Neural progenitor cell (in vitro differentiated cells): ENCODE data around the gene ECT2L. TPM values are rescaled to one million over a fixed set of nuclear protein-coding genes. Genes with fewer than 3 reads are reported as not detected.
A peak's percentile ranks its signal among the peaks of the same experiment; 100 is the strongest.

Source experiments
- DNase-seq: peaks from one replicate; pipeline ENCODE4 v3.0.0-alpha.2; 2016; ENCODE audit warnings: low spot score
- H2AFZ ChIP-seq: fragments of 200-600 bp; sonication (generic); replicated peaks from 2 replicates; pipeline ENCODE4 v1.6.1; 2016; ENCODE audit warnings: antibody characterized with exemption
- H3F3A ChIP-seq: fragments of 200-600 bp; sonication (generic); 2 replicates; pipeline ENCODE4 v1.6.1; 2016; ENCODE audit warnings: antibody characterized with exemption, low read depth
- H3K27ac ChIP-seq: fragments of 200-600 bp; sonication (generic); 2 replicates; pipeline ENCODE4 v1.5.1; 2016; ENCODE audit warnings: mild to moderate bottlenecking
- H3K27me3 ChIP-seq: fragments of 200-600 bp; sonication (generic); 2 replicates; pipeline ENCODE4 v1.6.1; 2016; ENCODE audit warnings: mild to moderate bottlenecking, moderate library complexity
- H3K36me3 ChIP-seq: fragments of 200-600 bp; sonication (generic); 2 replicates; pipeline ENCODE4 v1.5.1; 2016
- H3K4me1 ChIP-seq: fragments of 200-600 bp; sonication (generic); 2 replicates; pipeline ENCODE4 v1.6.1; 2016; ENCODE audit warnings: mixed run types
- H3K4me2 ChIP-seq: fragments of 200-600 bp; sonication (generic); 2 replicates; pipeline ENCODE4 v1.6.1; 2016
- H3K4me3 ChIP-seq: fragments of 200-600 bp; sonication (generic); 2 replicates; pipeline ENCODE4 v1.5.1; 2016
- H3K79me2 ChIP-seq: fragments of 200-600 bp; sonication (generic); 2 replicates; pipeline ENCODE4 v1.6.1; 2016; ENCODE audit warnings: low read depth
- H3K9ac ChIP-seq: fragments of 200-600 bp; sonication (generic); 2 replicates; pipeline ENCODE4 v1.6.1; 2016
- H3K9me3 ChIP-seq: fragments of 200-600 bp; sonication (generic); 2 replicates; pipeline ENCODE4 v1.5.1; 2016; ENCODE audit warnings: low read depth
- H4K20me1 ChIP-seq: fragments of 200-600 bp; sonication (generic); 2 replicates; pipeline ENCODE4 v1.6.1; 2016; ENCODE audit warnings: low read depth
- H3K27ac Mint-ChIP-seq: 3 replicates; pipeline ENCODE4 v1.8.0; 2021; ENCODE audit warnings: mixed read lengths
- H3K27me3 Mint-ChIP-seq: 2 replicates; pipeline ENCODE4 v1.8.0; 2022; ENCODE audit warnings: low read depth, mild to moderate bottlenecking, inconsistent platforms, moderate library complexity, mixed read lengths; ENCODE audit not compliant: insufficient read depth
- H3K36me3 Mint-ChIP-seq: 3 replicates; pipeline ENCODE4 v1.8.0; 2021; ENCODE audit warnings: mixed read lengths
- H3K4me1 Mint-ChIP-seq: 3 replicates; pipeline ENCODE4 v1.8.0; 2021; ENCODE audit warnings: mixed read lengths
- H3K4me3 Mint-ChIP-seq: 3 replicates; pipeline ENCODE4 v1.8.0; 2021; ENCODE audit warnings: mild to moderate bottlenecking, moderate library complexity, mixed read lengths
- H3K9me3 Mint-ChIP-seq: 3 replicates; pipeline ENCODE4 v1.8.0; 2020; ENCODE audit warnings: mixed read lengths
- CTCF ChIP-seq: fragments of 200-600 bp; sonication (generic); IDR thresholded peaks from 2 replicates; pipeline ENCODE4 v1.5.1; 2017; ENCODE audit warnings: antibody characterized with exemption, mild to moderate bottlenecking
- EZH2 ChIP-seq: fragments of 200-600 bp; sonication (generic); IDR thresholded peaks from 2 replicates; pipeline ENCODE4 v1.6.1; 2017; ENCODE audit warnings: antibody characterized with exemption, mild to moderate bottlenecking, moderate library complexity
- EZH2phosphoT487 ChIP-seq: fragments of 200-600 bp; sonication (generic); IDR thresholded peaks from 2 replicates; pipeline ENCODE4 v1.6.1; 2017; ENCODE audit warnings: antibody characterized with exemption
- total RNA-seq: library from RNA; depleted of rRNA; stranded (reverse); fragments of >200 nt; gene quantifications from 2 replicates; pipeline ENCODE4 v1.2.3, GENCODE V29; 2015; ENCODE audit warnings: low replicate concordance

ECT2L gene
- total RNA-seq, 1 donor from 2014 or later = not detected

DNA sequence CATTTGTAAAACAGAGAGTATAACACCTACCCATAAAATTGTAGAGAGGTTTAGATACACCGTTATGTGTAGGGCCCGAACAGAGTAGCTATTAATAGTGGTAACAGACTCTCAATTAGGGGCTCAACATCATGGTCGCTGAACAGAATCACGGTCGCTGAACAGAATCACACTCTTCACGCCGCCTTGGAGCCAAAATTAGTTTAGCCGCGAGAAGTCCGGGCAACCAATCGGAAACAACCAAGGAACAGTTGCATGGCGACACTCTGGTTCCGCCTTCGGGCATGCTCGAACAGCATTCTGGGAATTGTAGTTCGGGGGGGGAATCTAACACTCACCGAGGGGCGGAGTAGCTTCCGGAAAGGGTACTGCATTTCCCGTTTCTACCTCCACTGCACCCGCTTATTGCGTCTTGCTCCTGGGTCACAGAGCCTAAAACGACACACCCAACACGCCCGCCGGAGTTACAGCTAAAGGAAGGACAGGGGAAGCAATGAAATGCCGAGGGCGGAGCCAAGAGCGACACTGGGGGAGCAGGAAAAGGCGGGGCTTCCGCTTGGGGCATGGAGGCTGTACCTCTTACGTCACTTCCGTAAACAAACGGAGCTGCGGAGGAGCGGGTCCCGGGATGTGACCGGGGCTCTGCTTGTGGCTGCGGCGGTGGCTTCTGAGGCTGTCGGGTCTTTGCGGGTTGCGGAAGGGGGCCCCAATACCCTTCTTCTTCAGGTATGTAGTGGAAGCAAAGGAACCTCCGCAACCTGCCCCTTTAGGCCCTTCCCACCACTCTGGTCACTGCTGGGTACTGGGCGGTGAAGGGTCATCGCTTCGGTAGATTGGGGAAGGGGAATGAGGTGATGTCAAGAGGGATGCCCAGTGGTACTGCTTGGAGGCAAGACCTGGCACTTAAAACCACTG, 22.5 kb upstream of the ECT2L start, which contains the start of gene CCDC28A:
CCDC28A (plus strand) TSS at position 593 of the 915 bp plus-strand sequence. CDS start 2,352 bp downstream, outside the sequence.
- peak within 1 kb of the TSS; percentile 100 for H3K27ac Mint-ChIP-seq
- Histone ChIP-seq H3F3A (no peaks in the 10 kb centered on the region), H3K36me3 (peaks cover 3% of the 10 kb centered on the region), H3K9me3 (no peaks in the 10 kb centered on the region), H3K79me2 (peaks cover 11% of the 10 kb centered on the region), H3K27me3 (no peaks in the 10 kb centered on the region), H2AFZ (peak within 1 kb of the TSS; percentile 100), H3K4me2 (peak within 1 kb of the TSS; percentile 95), H3K9ac (peak within 1 kb of the TSS; percentile 74), H4K20me1 (no peaks in the 10 kb centered on the region), H3K27ac (peak within 1 kb of the TSS; percentile 83), H3K4me1 (peaks cover 6% of the 10 kb centered on the region), H3K4me3 (peak within 1 kb of the TSS; percentile 97)
- H3K27me3 Mint-ChIP-seq = no peaks in the 10 kb centered on the region
- no peaks in the 10 kb centered on the region for H3K36me3 Mint-ChIP-seq
- DNase-seq = peak; percentile 97
- no peak for TF ChIP-seq EZH2
- TF ChIP-seq CTCF = no peak
- H3K4me3 Mint-ChIP-seq = peak within 1 kb of the TSS; percentile 100
- no peaks in the 10 kb centered on the region for H3K9me3 Mint-ChIP-seq
- H3K4me1 Mint-ChIP-seq = peaks cover 18% of the 10 kb centered on the region

- H3K36me3 ChIP-seq = peaks cover 3% of the 10 kb centered on the region
- no peaks in the 10 kb centered on the region for H3K9me3 ChIP-seq
- Mint-ChIP-seq H3K4me3 (peak overlapping the region; percentile 100), H3K9me3 (no peaks in the 10 kb centered on the region), H3K27me3 (peaks cover 2% of the 10 kb centered on the region), H3K27ac (no peak overlapping the region), H3K36me3 (no peaks in the 10 kb centered on the region), H3K4me1 (peaks cover 18% of the 10 kb centered on the region)
- no peaks in the 10 kb centered on the region for H3K27me3 ChIP-seq
- peaks cover 11% of the 10 kb centered on the region for H3K79me2 ChIP-seq
- H3F3A ChIP-seq = no peaks in the 10 kb centered on the region
- H4K20me1 ChIP-seq = no peaks in the 10 kb centered on the region
- H2AFZ ChIP-seq = no peak overlapping the region
- H3K9ac ChIP-seq = peak overlapping the region; percentile 56
- DNase-seq = peak; percentile 32
- H3K27ac ChIP-seq = no peak overlapping the region
- TF ChIP-seq EZH2phosphoT487 (no peak), CTCF (no peak)
- peaks cover 6% of the 10 kb centered on the region for H3K4me1 ChIP-seq
- peak overlapping the region; percentile 95 for H3K4me2 ChIP-seq
- H3K4me3 ChIP-seq = peak overlapping the region; percentile 97
These were observed 21.5 kb upstream of the ECT2L start for GRCh38 chr6:138774370-138774769.

GRCh38 chr6:138776659-138777058, 19.2 kb upstream of the ECT2L start:
- no peak for DNase-seq
- H3K27ac Mint-ChIP-seq = no peak overlapping the region
- H3K27me3 ChIP-seq = no peaks in the 10 kb centered on the region
- peaks cover 3% of the 10 kb centered on the region for H3K36me3 ChIP-seq
- H3K27ac ChIP-seq = no peak overlapping the region
- no peak overlapping the region for H3K4me3 Mint-ChIP-seq
- H3K36me3 Mint-ChIP-seq = no peaks in the 10 kb centered on the region
- H3K79me2 ChIP-seq = peaks cover 11% of the 10 kb centered on the region
- no peak overlapping the region for H3K4me2 ChIP-seq
- H2AFZ ChIP-seq = no peak overlapping the region
- TF ChIP-seq EZH2 = no peak
- TF ChIP-seq EZH2phosphoT487 = no peak
- TF ChIP-seq CTCF = no peak
- no peaks in the 10 kb centered on the region for H3K9me3 ChIP-seq
- H4K20me1 ChIP-seq = no peaks in the 10 kb centered on the region
- H3K27me3 Mint-ChIP-seq = peaks cover 2% of the 10 kb centered on the region
- H3K9me3 Mint-ChIP-seq = no peaks in the 10 kb centered on the region
- peaks cover 18% of the 10 kb centered on the region for H3K4me1 Mint-ChIP-seq
- no peak overlapping the region for H3K4me3 ChIP-seq
- H3F3A ChIP-seq = no peaks in the 10 kb centered on the region
- no peak overlapping the region for H3K9ac ChIP-seq
- H3K4me1 ChIP-seq = peaks cover 6% of the 10 kb centered on the region
